Stimulated activated CD4-positive, alpha-beta T cell treated with anti-CD3 and anti-CD28 coated beads, Interleukin-15, amount 100 ng/mL, for 24 hours (primary cell): ENCODE measurements around the gene ROBO1.

ENCODE experiments used
- DNase-seq: peaks from one replicate; pipeline ENCODE4 v3.0.0-alpha.2; 2020

ROBO1 gene

GRCh38 chr3:78951342-78951945, 816.4 kb downstream of the ROBO1 start:
- DNase-seq = no peak

- no peak for DNase-seq
These were observed 826.2 kb downstream of the ROBO1 start for GRCh38 chr3:78941587-78941986.

GRCh38 chr3:78940626-78941025, 827.2 kb downstream of the ROBO1 start:
- DNase-seq = no peak

- DNase-seq = no peak
These were observed 827.7 kb downstream of the ROBO1 start for GRCh38 chr3:78940128-78940527.

GRCh38 chr3:78937475-78937874, 830.3 kb downstream of the ROBO1 start:
- no peak for DNase-seq

- no peak for DNase-seq
These were observed 840.0 kb downstream of the ROBO1 start for GRCh38 chr3:78927759-78928158.

- DNase-seq = no peak
These were observed 841.3 kb downstream of the ROBO1 start for GRCh38 chr3:78926523-78926922.

GRCh38 chr3:78924711-78925110, 843.1 kb downstream of the ROBO1 start:
- no peak for DNase-seq

GRCh38 chr3:78919021-78919755, 848.6 kb downstream of the ROBO1 start:
- DNase-seq = no peak

- no peak for DNase-seq
These were observed 849.3 kb downstream of the ROBO1 start for GRCh38 chr3:78918361-78919020.

GRCh38 chr3:78917536-78917935, 850.3 kb downstream of the ROBO1 start:
- DNase-seq = no peak

- DNase-seq = no peak
These were observed 854.1 kb downstream of the ROBO1 start for GRCh38 chr3:78913711-78914110.

- no peak for DNase-seq
These were observed 855.1 kb downstream of the ROBO1 start for GRCh38 chr3:78912687-78913086.

GRCh38 chr3:78912259-78912658, 855.5 kb downstream of the ROBO1 start:
- no peak for DNase-seq

- DNase-seq = no peak
These were observed 856.4 kb downstream of the ROBO1 start for GRCh38 chr3:78911394-78911793.

GRCh38 chr3:78908236-78908635, 859.6 kb downstream of the ROBO1 start:
- no peak for DNase-seq

GRCh38 chr3:78907367-78907766, 860.4 kb downstream of the ROBO1 start:
- DNase-seq = no peak

- no peak for DNase-seq
These were observed 860.9 kb downstream of the ROBO1 start for GRCh38 chr3:78906930-78907329.

- DNase-seq = no peak
These were observed 861.6 kb downstream of the ROBO1 start for GRCh38 chr3:78906245-78906644.

GRCh38 chr3:78905700-78906099, 862.1 kb downstream of the ROBO1 start:
- DNase-seq = no peak

- no peak for DNase-seq
These were observed 866.3 kb downstream of the ROBO1 start for GRCh38 chr3:78901544-78901943.

- no peak for DNase-seq
These were observed 866.9 kb downstream of the ROBO1 start for GRCh38 chr3:78900880-78901279.

GRCh38 chr3:78900426-78900825, 867.4 kb downstream of the ROBO1 start:
- no peak for DNase-seq

GRCh38 chr3:78895528-78895927, 872.3 kb downstream of the ROBO1 start:
- DNase-seq = no peak
